HepG2 (cell line): Measurements from ENCODE around the gene ZG16. TPM values are rescaled to one million over a fixed set of nuclear protein-coding genes. Genes with fewer than 3 reads are reported as not detected.
"Not testable (repeated sequence)": the region's sequence is repeated elsewhere in the genome, so short reads cannot be mapped to it uniquely, and the experiment has no call there.

Source experiments
- ATAC-seq: fragments of 200-7000 bp; cut with Tn5 transposase; 3 replicates; pipeline ENCODE4 v1.9.1; 2020; ENCODE audit warnings: mild to moderate bottlenecking, moderate library complexity
- BruUV-seq: library from RNA; stranded (reverse); fragments of 400-500 nt; replicated peaks from 2 replicates; lab custom pipeline; 2021; lab: Mats Ljungman, UMichigan
- CTCF ChIA-PET: fragments of 300-600 bp; formaldehyde crosslinking; extraction: SDS; loops from one replicate; lab custom pipeline; 2021; ENCODE audit warnings: low total read pairs, inconsistent platforms, low intra/inter-chr PET ratio; lab: Yijun Ruan, JAX
- POLR2A ChIA-PET: fragments of 350-600 bp; sonication (Branson Sonifier 250); formaldehyde crosslinking; loops from one replicate; lab custom pipeline; 2020; ENCODE audit warnings: antibody characterized with exemption, inconsistent platforms; lab: Yijun Ruan, JAX
- DNase-seq: peaks from one replicate; pipeline ENCODE4 v3.0.0-alpha.2; 2015; ENCODE audit warnings: low spot score
- FAIRE-seq: peaks from 3 replicates; lab custom pipeline; 2011; peaks lifted over from hg19 to GRCh38; lab: Jason Lieb, UNC
- H2AFZ ChIP-seq: one replicate; pipeline ENCODE4 v1.6.1; 2011; ENCODE audit warnings: low read length, inconsistent platforms
- H3K27ac ChIP-seq: fragments of 300-600 bp; 3 replicates; pipeline ENCODE4 v1.8.0; 2011; ENCODE audit warnings: mixed run types, mild to moderate bottlenecking, mixed read lengths, low read length, inconsistent platforms; ENCODE audit not compliant: insufficient read depth; ENCODE audit errors: extremely low read length
- H3K27me3 ChIP-seq, 2 experiments: fragments of 200-600 bp in 1 of 2; 2 replicates in 1 of 2; 3 replicates in 1 of 2; pipeline versions ENCODE4 v1.6.0 to v1.8.0; 2011; ENCODE audit warnings: low read length in 2 of 2, mild to moderate bottlenecking in 2 of 2, moderate library complexity in 2 of 2, inconsistent platforms in 1 of 2; ENCODE audit not compliant: insufficient read depth in 2 of 2, control insufficient read depth in 1 of 2
- H3K36me3 ChIP-seq, 2 experiments: fragments of 200-600 bp in 1 of 2; replicated peaks in 1 of 2; 2 replicates in 1 of 2; 3 replicates in 1 of 2; pipeline versions ENCODE4 v1.5.1 to v1.8.0; 2011; ENCODE audit warnings: low read length in 2 of 2, inconsistent platforms in 1 of 2; ENCODE audit not compliant: insufficient read depth in 2 of 2, control insufficient read depth in 1 of 2
- H3K4me1 ChIP-seq: 2 replicates; pipeline ENCODE4 v1.5.1; 2012; ENCODE audit warnings: low read length, inconsistent platforms; ENCODE audit not compliant: insufficient read depth
- H3K4me2 ChIP-seq: 2 replicates; pipeline ENCODE4 v1.6.0; 2011; ENCODE audit warnings: low read depth, low read length, inconsistent platforms
- H3K4me3 ChIP-seq, 3 experiments: fragments of 200-600 bp in 1 of 3; sonication (generic), shearing (Covaris generic) in 1 of 3; replicated peaks in 1 of 3; 2 replicates each; pipeline ENCODE4 v1.5.1; 2011 to 2016; ENCODE audit warnings: low read length in 3 of 3, inconsistent platforms in 2 of 3, low read depth in 2 of 3, mild to moderate bottlenecking in 2 of 3, control low read depth in 1 of 3, mixed read lengths in 1 of 3; ENCODE audit not compliant: insufficient read depth in 1 of 3
- H3K79me2 ChIP-seq: one replicate; pipeline ENCODE4 v1.6.1; 2011; ENCODE audit warnings: low read length, inconsistent platforms; ENCODE audit not compliant: insufficient read depth
- H3K9ac ChIP-seq: 2 replicates; pipeline ENCODE4 v1.6.0; 2011; ENCODE audit warnings: mild to moderate bottlenecking, low read depth, low read length, inconsistent platforms; ENCODE audit not compliant: insufficient read depth
- H3K9me3 ChIP-seq: 2 replicates; pipeline ENCODE4 v1.5.1; 2012; ENCODE audit warnings: mild to moderate bottlenecking, low read length
- H4K20me1 ChIP-seq: 2 replicates; pipeline ENCODE4 v1.6.0; 2011; ENCODE audit warnings: inconsistent platforms, mild to moderate bottlenecking, low read length, moderate library complexity; ENCODE audit not compliant: insufficient read depth
- ATF4 ChIP-seq, 2 experiments: fragments of 450-650 bp in 1 of 2; sonication (generic) in 1 of 2; formaldehyde crosslinking; IDR thresholded peaks; 2 replicates each; pipeline versions ENCODE4 v1.5.0 to v1.8.0; 2020 to 2022; ENCODE audit warnings: mild to moderate bottlenecking in 1 of 2, missing genetic modification reagents in 1 of 2
- CEBPB ChIP-seq: IDR thresholded peaks from 2 replicates; pipeline ENCODE4 v1.6.1; 2011; ENCODE audit warnings: low read depth, low read length, improper control_type of control experiment, borderline replicate concordance
- CEBPG ChIP-seq: IDR thresholded peaks from 2 replicates; pipeline ENCODE4 v1.6.1; 2016
- HNF4A ChIP-seq: sonication (generic); formaldehyde crosslinking; IDR thresholded peaks from 2 replicates; pipeline ENCODE4 v1.4.0; 2020; ENCODE audit warnings: missing genetic modification reagents
- SALL1 ChIP-seq: sonication (generic); formaldehyde crosslinking; IDR thresholded peaks from 2 replicates; pipeline ENCODE4 v1.8.0; 2022; ENCODE audit warnings: mild to moderate bottlenecking, missing genetic modification reagents
- ZMYM3 ChIP-seq: sonication (generic); formaldehyde crosslinking; IDR thresholded peaks from 2 replicates; pipeline ENCODE4 v1.5.1; 2020; ENCODE audit warnings: mild to moderate bottlenecking, missing genetic modification reagents
- ZNF460 ChIP-seq: sonication (generic); formaldehyde crosslinking; IDR thresholded peaks from 2 replicates; pipeline ENCODE4 v1.5.1; 2020; ENCODE audit warnings: missing genetic modification reagents, mild to moderate bottlenecking, borderline replicate concordance
- ZNF572 ChIP-seq: sonication (generic); formaldehyde crosslinking; IDR thresholded peaks from 2 replicates; pipeline ENCODE4 v1.5.1; 2020; ENCODE audit warnings: mild to moderate bottlenecking, missing genetic modification reagents
- WGBS: methylation state at CpG from one replicate; pipeline ENCODE4 v1.1.6; 2017; ENCODE audit warnings: low lambda C conversion rate; 5-methylcytosine and 5-hydroxymethylcytosine counted together
- in situ Hi-C: cut with HindIII; loops from 2 replicates; pipeline ENCODE4 v1.10.0; 2017; ENCODE audit warnings: low pct_unique_long_range_greater_than_20kb; ENCODE audit not compliant: extremely low pct_ligation_motif_present
- intact Hi-C: fragments of 100-400 bp; cut with micrococcal nuclease; formaldehyde crosslinking; loops from one replicate; pipeline ENCODE4 v1.10.0; 2022; ENCODE audit not compliant: unreplicated experiment
- polyA plus RNA-seq, 8 experiments: library from polyadenylated mRNA; depleted of rRNA in 3 of 8; stranded (reverse) in 7 of 8; unstranded in 1 of 8; fragments of >200 nt; fragmentation: Illumina TruSeq in 4 of 8; extraction: Trizol in 4 of 8; gene quantifications; 2 replicates each; pipeline versions ENCODE4 v1.2.1 to v1.2.3, GENCODE V29; 2011 to 2016; ENCODE audit warnings: low read depth in 4 of 8, missing spikeins in 1 of 8, mixed read lengths in 1 of 8; ENCODE audit not compliant: insufficient read depth in 1 of 8
- total RNA-seq, 5 experiments: library from RNA; depleted of rRNA; stranded (reverse); fragments of >200 nt; fragmentation: Illumina TruSeq; extraction: Trizol; gene quantifications; 2 replicates each; pipeline ENCODE4 v1.2.3, GENCODE V29; 2016; ENCODE audit warnings: low read depth in 1 of 5
- TF ChIP-seq, protein P1 (sequence below): sonication (generic); formaldehyde crosslinking; IDR thresholded peaks from 2 replicates; pipeline ENCODE4 v1.4.0; 2020; ENCODE audit warnings: missing genetic modification reagents
- TF ChIP-seq, protein P2 (sequence below): sonication (generic); formaldehyde crosslinking; IDR thresholded peaks from 2 replicates; pipeline ENCODE4 v1.8.1; 2022; ENCODE audit warnings: low read depth, mild to moderate bottlenecking, missing genetic modification reagents
- TF ChIP-seq, protein P3 (sequence below): sonication (generic); formaldehyde crosslinking; IDR thresholded peaks from 2 replicates; pipeline ENCODE4 v1.4.0; 2020; ENCODE audit warnings: missing genetic modification reagents, mild to moderate bottlenecking, borderline replicate concordance
- TF ChIP-seq, protein P4 (sequence below): sonication (generic); formaldehyde crosslinking; IDR thresholded peaks from 2 replicates; pipeline ENCODE4 v1.9.0; 2022; ENCODE audit warnings: missing genetic modification reagents, mild to moderate bottlenecking, borderline replicate concordance
- TF ChIP-seq, protein P5 (sequence below): sonication (generic); formaldehyde crosslinking; IDR thresholded peaks from 2 replicates; pipeline ENCODE4 v1.5.0; 2020; ENCODE audit warnings: mild to moderate bottlenecking, missing genetic modification reagents

The ZG16 gene
- total and polyA plus RNA-seq, 2 of the 13 experiments (the other 11 are each of a cell fraction or from before 2014, with no cell fraction given) = 0.04 to 0.07 TPM

GRCh38 chr16:29772330-29772729 lies 5.7 kb upstream of the ZG16 start:
- Histone ChIP-seq H3K27ac (peak overlapping the region; percentile 20), H3K4me2 (peak overlapping the region; percentile 41; the same call in 1 of the 2 replicates), H3K4me1 (peaks cover 58% of the 10 kb centered on the region)
- ATAC-seq = peak; percentile 42; the same call in 2 of the 3 replicates
- H3K9ac ChIP-seq, H4K20me1 ChIP-seq, H2AFZ ChIP-seq, H3K4me3 ChIP-seq, H3K27me3 ChIP-seq, CTCF ChIA-PET, DNase-seq, H3K9me3 ChIP-seq, in situ Hi-C loops, FAIRE-seq, BruUV-seq, H3K36me3 ChIP-seq, intact Hi-C loops, H3K79me2 ChIP-seq: not testable (repeated sequence)
- peak in 1 of 2 experiments; percentile 51; a peak in 1 of 4 replicates for TF ChIP-seq ATF4 (CRISPR knock-in tag; IDR thresholded peaks at IDR 0.05)
- TF ChIP-seq, protein P1, sequence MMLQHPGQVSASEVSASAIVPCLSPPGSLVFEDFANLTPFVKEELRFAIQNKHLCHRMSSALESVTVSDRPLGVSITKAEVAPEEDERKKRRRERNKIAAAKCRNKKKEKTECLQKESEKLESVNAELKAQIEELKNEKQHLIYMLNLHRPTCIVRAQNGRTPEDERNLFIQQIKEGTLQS = peak; percentile 78
- TF ChIP-seq CEBPG = peak; percentile 79
- 0 out of 2 replicates have a peak, but pooled peaks have one; percentile 19 for TF ChIP-seq SALL1
- TF ChIP-seq, protein P2, sequence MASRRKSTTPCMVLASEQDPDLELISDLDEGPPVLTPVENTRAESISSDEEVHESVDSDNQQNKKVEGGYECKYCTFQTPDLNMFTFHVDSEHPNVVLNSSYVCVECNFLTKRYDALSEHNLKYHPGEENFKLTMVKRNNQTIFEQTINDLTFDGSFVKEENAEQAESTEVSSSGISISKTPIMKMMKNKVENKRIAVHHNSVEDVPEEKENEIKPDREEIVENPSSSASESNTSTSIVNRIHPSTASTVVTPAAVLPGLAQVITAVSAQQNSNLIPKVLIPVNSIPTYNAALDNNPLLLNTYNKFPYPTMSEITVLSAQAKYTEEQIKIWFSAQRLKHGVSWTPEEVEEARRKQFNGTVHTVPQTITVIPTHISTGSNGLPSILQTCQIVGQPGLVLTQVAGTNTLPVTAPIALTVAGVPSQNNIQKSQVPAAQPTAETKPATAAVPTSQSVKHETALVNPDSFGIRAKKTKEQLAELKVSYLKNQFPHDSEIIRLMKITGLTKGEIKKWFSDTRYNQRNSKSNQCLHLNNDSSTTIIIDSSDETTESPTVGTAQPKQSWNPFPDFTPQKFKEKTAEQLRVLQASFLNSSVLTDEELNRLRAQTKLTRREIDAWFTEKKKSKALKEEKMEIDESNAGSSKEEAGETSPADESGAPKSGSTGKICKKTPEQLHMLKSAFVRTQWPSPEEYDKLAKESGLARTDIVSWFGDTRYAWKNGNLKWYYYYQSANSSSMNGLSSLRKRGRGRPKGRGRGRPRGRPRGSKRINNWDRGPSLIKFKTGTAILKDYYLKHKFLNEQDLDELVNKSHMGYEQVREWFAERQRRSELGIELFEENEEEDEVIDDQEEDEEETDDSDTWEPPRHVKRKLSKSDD (CRISPR knock-in tag) = peak; percentile 34; the same call in 1 of the 2 replicates
- TF ChIP-seq, protein P3, sequence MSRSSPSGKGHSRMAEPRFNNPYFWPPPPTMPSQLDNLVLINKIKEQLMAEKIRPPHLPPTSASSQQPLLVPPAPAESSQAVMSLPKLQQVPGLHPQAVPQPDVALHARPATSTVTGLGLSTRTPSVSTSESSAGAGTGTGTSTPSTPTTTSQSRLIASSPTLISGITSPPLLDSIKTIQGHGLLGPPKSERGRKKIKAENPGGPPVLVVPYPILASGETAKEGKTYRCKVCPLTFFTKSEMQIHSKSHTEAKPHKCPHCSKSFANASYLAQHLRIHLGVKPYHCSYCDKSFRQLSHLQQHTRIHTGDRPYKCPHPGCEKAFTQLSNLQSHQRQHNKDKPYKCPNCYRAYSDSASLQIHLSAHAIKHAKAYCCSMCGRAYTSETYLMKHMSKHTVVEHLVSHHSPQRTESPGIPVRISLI (CRISPR knock-in tag) = peak; percentile 62; the same call in 1 of the 2 replicates
- TF ChIP-seq, protein P4, sequence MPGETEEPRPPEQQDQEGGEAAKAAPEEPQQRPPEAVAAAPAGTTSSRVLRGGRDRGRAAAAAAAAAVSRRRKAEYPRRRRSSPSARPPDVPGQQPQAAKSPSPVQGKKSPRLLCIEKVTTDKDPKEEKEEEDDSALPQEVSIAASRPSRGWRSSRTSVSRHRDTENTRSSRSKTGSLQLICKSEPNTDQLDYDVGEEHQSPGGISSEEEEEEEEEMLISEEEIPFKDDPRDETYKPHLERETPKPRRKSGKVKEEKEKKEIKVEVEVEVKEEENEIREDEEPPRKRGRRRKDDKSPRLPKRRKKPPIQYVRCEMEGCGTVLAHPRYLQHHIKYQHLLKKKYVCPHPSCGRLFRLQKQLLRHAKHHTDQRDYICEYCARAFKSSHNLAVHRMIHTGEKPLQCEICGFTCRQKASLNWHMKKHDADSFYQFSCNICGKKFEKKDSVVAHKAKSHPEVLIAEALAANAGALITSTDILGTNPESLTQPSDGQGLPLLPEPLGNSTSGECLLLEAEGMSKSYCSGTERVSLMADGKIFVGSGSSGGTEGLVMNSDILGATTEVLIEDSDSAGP (CRISPR knock-in tag) = 0 out of 2 replicates have a peak, but pooled peaks have one; percentile 5
- TF ChIP-seq, protein P5, sequence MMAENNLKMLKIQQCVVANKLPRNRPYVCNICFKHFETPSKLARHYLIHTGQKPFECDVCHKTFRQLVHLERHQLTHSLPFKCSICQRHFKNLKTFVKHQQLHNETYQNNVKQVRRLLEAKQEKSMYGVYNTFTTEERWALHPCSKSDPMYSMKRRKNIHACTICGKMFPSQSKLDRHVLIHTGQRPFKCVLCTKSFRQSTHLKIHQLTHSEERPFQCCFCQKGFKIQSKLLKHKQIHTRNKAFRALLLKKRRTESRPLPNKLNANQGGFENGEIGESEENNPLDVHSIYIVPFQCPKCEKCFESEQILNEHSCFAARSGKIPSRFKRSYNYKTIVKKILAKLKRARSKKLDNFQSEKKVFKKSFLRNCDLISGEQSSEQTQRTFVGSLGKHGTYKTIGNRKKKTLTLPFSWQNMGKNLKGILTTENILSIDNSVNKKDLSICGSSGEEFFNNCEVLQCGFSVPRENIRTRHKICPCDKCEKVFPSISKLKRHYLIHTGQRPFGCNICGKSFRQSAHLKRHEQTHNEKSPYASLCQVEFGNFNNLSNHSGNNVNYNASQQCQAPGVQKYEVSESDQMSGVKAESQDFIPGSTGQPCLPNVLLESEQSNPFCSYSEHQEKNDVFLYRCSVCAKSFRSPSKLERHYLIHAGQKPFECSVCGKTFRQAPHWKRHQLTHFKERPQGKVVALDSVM = peak; percentile 24; the same call in 1 of the 2 replicates
- peak; percentile 47; the same call in 1 of the 2 replicates for TF ChIP-seq CEBPB
- 0 out of 2 replicates have a peak, but pooled peaks have one; percentile 8 for TF ChIP-seq HNF4A (CRISPR knock-in tag)
- peak; percentile 95 for TF ChIP-seq ZNF460 (CRISPR knock-in tag)
- peak; percentile 87 for TF ChIP-seq ZMYM3 (CRISPR knock-in tag)
- TF ChIP-seq ZNF572 (CRISPR knock-in tag) = 0 out of 2 replicates have a peak, but pooled peaks have one; percentile 23
- POLR2A ChIA-PET = interaction anchor here (0.7 to 2.3 kb wide), 5 partner anchors 9 to 58 kb away, joined by 3 to 9 read pairs (median 4); partner anchors contain the start of genes KIF22 and PAGR1
- WGBS = 52% methylated on average over 7 of the region's 7 CpGs
